Astrocyte of the spinal cord (primary cell): ENCODE results near the gene PPP1R13B.

Experiments
- DNase-seq: peaks from one replicate; pipeline ENCODE4 v3.0.0; 2011; ENCODE audit warnings: low read depth, low spot score
- H3K4me3 ChIP-seq: 2 replicates; pipeline ENCODE4 v1.5.1; 2011; ENCODE audit warnings: low read depth, mild to moderate bottlenecking, low read length, moderate library complexity
- in situ Hi-C: cut with HindIII; loops from 2 replicates; pipeline ENCODE4 v1.10.0; 2017; ENCODE audit warnings: low sequenced_read_pairs
- TF ChIP-seq, protein P1 (sequence below): IDR thresholded peaks from 2 replicates; pipeline ENCODE4 v1.5.1; 2012; ENCODE audit warnings: low read depth, mild to moderate bottlenecking, low read length, inconsistent platforms

Gene PPP1R13B

DNA sequence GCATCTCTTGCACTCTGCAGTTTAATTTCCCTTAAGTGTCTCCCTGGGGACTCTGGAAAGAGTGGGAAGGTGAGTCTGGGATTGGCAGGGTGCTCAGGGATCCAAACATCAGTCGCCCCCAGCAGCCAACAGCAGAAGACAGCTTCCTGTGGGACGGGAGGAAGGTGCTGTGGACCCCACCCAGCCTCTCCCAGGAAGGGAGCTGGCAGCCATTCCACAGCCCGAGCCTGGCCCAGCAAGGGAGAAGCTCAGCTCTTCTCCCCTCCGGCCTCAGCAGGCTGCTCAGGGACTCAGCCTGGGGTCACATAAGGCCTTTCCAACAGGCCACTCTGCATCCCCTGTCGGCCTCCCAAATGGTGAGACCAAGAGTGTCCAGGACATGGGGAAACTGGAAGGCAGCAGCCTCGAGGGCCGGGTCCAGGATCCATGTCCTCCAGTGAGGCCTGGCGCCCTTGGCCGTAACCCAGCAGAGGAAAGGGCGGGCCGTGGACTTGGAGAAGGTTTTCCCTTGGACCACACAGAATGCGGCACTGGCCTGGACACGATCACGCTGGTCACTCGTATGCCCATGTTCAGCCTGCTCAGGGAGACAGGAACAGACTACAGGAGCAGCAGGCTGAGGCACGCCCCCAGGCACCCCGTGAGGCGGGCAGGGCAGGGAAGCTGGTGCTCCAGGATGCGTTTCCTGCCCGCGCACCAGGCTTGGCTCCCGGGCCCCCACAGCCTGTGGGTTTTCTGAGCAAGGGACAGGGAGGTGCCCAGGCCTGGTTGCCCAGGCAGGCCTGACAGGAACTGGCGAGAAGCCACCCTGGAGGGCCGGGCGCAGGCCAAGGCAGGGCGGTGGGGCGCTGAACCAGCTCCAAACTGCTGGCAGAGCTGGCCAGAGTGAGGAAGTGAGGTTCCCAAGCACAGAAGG lies 135.6 kb downstream of the PPP1R13B start:
- no peak for DNase-seq
- in situ Hi-C loops = no loop called here
- H3K4me3 ChIP-seq = no peak overlapping the region
- TF ChIP-seq, protein P1, sequence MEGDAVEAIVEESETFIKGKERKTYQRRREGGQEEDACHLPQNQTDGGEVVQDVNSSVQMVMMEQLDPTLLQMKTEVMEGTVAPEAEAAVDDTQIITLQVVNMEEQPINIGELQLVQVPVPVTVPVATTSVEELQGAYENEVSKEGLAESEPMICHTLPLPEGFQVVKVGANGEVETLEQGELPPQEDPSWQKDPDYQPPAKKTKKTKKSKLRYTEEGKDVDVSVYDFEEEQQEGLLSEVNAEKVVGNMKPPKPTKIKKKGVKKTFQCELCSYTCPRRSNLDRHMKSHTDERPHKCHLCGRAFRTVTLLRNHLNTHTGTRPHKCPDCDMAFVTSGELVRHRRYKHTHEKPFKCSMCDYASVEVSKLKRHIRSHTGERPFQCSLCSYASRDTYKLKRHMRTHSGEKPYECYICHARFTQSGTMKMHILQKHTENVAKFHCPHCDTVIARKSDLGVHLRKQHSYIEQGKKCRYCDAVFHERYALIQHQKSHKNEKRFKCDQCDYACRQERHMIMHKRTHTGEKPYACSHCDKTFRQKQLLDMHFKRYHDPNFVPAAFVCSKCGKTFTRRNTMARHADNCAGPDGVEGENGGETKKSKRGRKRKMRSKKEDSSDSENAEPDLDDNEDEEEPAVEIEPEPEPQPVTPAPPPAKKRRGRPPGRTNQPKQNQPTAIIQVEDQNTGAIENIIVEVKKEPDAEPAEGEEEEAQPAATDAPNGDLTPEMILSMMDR = no peak

DNA sequence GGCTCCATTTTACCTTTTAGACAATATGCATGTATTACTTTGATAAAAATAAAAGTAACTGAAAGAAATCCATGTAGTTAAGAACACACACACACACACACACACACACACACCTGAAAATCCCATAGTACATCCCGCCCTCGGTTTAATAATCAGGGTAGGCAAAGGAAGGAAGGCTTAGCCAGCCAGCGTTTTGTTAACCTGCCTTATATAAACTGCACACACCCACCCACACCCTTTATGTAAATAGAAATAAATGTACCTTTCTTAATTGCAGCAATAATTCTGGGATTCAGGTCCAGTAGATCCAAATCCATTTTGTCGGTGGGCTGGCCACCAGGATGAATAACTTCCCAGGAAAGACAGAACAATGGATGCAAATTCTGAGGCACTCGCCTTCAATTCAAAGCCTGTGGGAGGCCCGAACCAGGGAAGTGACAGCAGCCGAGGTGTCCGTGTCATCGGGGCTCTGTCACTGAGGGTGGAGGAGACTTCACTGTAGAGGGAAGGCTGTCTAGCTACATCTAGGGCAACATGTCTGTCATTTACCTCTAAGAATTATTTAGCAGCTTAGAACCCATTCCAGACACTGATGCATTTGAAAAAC lies 136.5 kb downstream of the PPP1R13B start:
- no peak for DNase-seq
- in situ Hi-C loops = no loop called here
- TF ChIP-seq, protein P1 = no peak
- no peak overlapping the region for H3K4me3 ChIP-seq

DNA sequence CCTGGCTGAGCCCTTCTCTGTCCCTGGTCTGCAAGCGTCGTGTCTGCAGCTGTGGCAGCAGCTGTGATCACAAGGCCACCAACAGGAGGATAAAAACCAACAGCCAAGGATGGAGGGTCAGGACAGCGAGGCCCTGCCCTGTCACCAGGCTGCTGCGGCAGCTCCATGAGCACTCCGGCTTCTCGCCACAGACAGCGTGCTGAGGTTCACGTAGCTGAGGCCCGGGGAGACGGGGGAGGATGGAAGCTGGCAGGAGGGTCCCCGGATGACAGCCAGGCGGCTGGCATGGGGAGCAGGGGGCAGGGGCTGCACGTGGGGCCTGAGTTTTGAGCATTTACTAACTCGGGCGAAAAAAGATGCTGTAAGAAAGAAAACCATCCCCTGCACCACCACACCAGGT lies 137.6 kb downstream of the PPP1R13B start:
- TF ChIP-seq, protein P1 = no peak
- in situ Hi-C loops = no loop called here
- H3K4me3 ChIP-seq = no peak overlapping the region
- no peak for DNase-seq

DNA sequence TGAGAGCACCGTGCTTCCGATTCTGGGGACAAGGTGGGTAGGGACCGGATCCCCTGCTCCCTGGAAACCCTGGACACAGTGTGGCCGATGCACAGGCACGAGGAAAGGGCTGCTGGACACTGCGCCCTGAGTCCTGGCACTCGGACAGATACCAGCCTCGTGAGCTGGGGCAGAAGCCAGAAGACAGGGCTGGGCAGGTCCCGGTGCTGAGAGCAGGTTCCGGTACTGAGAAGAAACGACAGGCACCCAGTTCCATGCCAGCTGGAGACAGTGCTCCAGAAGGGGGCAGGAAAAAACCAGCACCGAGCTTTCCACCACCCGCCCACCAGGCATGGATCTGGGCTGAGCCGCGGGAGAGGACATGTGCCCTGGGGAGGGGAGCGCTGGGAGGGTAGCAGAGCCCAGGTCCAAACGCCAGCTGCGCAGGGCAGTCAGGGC lies 138.6 kb downstream of the PPP1R13B start:
- in situ Hi-C loops = no loop called here
- no peak for DNase-seq
- H3K4me3 ChIP-seq = no peak overlapping the region
- TF ChIP-seq, protein P1 = no peak

DNA sequence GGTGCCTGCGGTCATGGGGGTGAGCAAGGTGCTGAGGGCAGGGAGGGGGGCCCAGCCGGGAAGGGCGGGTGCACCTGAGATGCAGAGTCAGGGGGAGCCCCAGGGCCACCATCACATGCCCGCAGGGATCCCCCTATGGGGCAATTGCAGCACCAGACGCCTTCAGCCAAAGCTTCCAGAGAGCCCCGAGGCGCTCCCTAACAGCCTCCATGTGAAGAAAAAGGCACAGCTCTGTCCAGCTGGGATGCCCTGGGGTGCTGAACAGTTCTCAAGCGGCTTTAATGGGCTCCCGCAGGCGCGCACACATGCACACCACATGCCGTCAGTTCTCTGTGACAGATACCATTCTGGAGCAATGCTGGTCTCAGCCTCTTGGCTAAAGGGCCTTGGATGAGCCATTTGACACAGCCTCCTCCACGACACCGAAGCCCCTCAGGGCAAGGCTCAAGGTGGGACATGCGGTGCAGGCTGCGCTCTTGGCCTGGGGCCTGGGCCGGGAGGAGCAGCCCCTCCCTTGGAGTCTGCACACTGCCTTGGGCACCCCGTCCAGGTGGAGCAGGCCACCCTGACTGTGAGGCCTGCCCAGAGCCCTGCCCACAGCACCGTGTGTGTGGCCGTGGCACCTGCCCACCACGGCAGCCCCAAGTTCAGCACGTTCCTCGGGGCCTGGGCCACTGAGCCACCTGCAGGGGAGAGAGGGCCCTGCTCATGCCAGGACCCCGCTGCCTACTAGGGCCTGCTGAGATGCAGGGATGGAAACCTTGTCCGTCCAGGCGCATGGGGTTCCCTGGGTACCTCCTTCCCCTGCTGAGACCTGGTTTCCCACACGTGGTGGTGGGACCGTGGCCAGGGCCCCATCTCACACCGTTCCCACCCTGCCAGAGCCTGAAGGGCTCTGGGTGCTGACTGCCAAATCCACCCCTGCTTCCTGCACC lies 139.8 kb downstream of the PPP1R13B start:
- H3K4me3 ChIP-seq = no peak overlapping the region

More for the DNA sequence above, 139.8 kb downstream of the PPP1R13B start:
- in situ Hi-C loops = no loop called here
- no peak for DNase-seq
- TF ChIP-seq, protein P1 = no peak
